CD4-positive, alpha-beta T cell treated with Interleukin-17A for 1 hour (primary cell): ENCODE results near the gene AP3S2.

Source experiments
- DNase-seq: peaks from one replicate; pipeline ENCODE4 v3.0.0-alpha.2; 2020

Gene AP3S2

GRCh38 chr15:89830639-89831038, 63.2 kb downstream of the AP3S2 start:
- DNase-seq: no peak

- no peak for DNase-seq
Measured at GRCh38 chr15:89829616-89830440, 64.0 kb downstream of the AP3S2 start.

GRCh38 chr15:89829161-89829560, 64.6 kb downstream of the AP3S2 start:
- no peak for DNase-seq

- no peak for DNase-seq
Measured at GRCh38 chr15:89828281-89829145, 65.3 kb downstream of the AP3S2 start.

GRCh38 chr15:89827829-89828228, 66.0 kb downstream of the AP3S2 start:
- DNase-seq: no peak

GRCh38 chr15:89826671-89827655, 66.8 kb downstream of the AP3S2 start:
- DNase-seq: no peak

GRCh38 chr15:89825271-89825940, 68.4 kb downstream of the AP3S2 start:
- no peak for DNase-seq

GRCh38 chr15:89824607-89824867, 69.3 kb downstream of the AP3S2 start:
- DNase-seq: no peak

- no peak for DNase-seq
Measured at GRCh38 chr15:89823836-89824606, 69.8 kb downstream of the AP3S2 start.

GRCh38 chr15:89822951-89823711, 70.7 kb downstream of the AP3S2 start:
- no peak for DNase-seq

GRCh38 chr15:89822611-89822950, 71.2 kb downstream of the AP3S2 start:
- DNase-seq: no peak

GRCh38 chr15:89822026-89822425, 71.8 kb downstream of the AP3S2 start:
- DNase-seq: no peak

- DNase-seq: no peak
Measured at GRCh38 chr15:89820666-89821611, 72.9 kb downstream of the AP3S2 start.

GRCh38 chr15:89818287-89818686, 75.5 kb downstream of the AP3S2 start:
- DNase-seq: no peak

GRCh38 chr15:89817701-89818280, 76.0 kb downstream of the AP3S2 start:
- no peak for DNase-seq

- DNase-seq: no peak
Measured at GRCh38 chr15:89815769-89816168, 78.0 kb downstream of the AP3S2 start.

- DNase-seq: no peak
Measured at GRCh38 chr15:89814112-89814742, 79.6 kb downstream of the AP3S2 start.

- no peak for DNase-seq
Measured at GRCh38 chr15:89813381-89814111, 80.2 kb downstream of the AP3S2 start.
